HL-60 (cell line): ENCODE measurements around the gene KDM1B.

Source experiments
- DNase-seq, 2 experiments: peaks; one replicate each; pipeline ENCODE4 v3.0.0-alpha.2; 2010 to 2020; ENCODE audit warnings: low read depth in 1 of 2, low spot score in 1 of 2
- H3K27ac ChIP-seq: fragments of 250-450 bp; sonication (Bioruptor Pico); replicated peaks from 2 replicates; pipeline ENCODE4 v1.5.1; 2020; ENCODE audit warnings: mild to moderate bottlenecking, moderate library complexity
- H3K27me3 ChIP-seq: fragments of 250-450 bp; sonication (Bioruptor Pico); 2 replicates; pipeline ENCODE4 v1.5.1; 2021; ENCODE audit warnings: mild to moderate bottlenecking, moderate library complexity; ENCODE audit not compliant: insufficient read depth, poor library complexity, severe bottlenecking
- H3K4me3 ChIP-seq: replicated peaks from 2 replicates; pipeline ENCODE4 v1.5.1; 2011; ENCODE audit warnings: mild to moderate bottlenecking, control low read depth, low read length; ENCODE audit not compliant: insufficient read depth
- GABPA ChIP-seq: IDR thresholded peaks from 2 replicates; pipeline ENCODE4 v1.6.1; 2012; ENCODE audit warnings: low read depth
- POLR2AphosphoS5 ChIP-seq: IDR thresholded peaks from 2 replicates; pipeline ENCODE4 v1.6.1; 2012; ENCODE audit warnings: low read depth
- REST ChIP-seq: IDR thresholded peaks from 2 replicates; pipeline ENCODE4 v1.6.1; 2012; ENCODE audit warnings: low read depth; ENCODE audit not compliant: insufficient replicate concordance
- SPI1 ChIP-seq: IDR thresholded peaks from 2 replicates; pipeline ENCODE4 v1.6.1; 2012; ENCODE audit warnings: low read depth, mild to moderate bottlenecking, borderline replicate concordance
- TF ChIP-seq, protein P1 (sequence below): IDR thresholded peaks from one replicate; pipeline ENCODE4 v1.5.1; 2011; ENCODE audit warnings: low read length, control low read depth, inconsistent platforms; ENCODE audit not compliant: insufficient read depth

The KDM1B gene

GRCh38 chr6:18138906-18139305 lies 16.3 kb upstream of the KDM1B start:
- Histone ChIP-seq H3K27ac (no peak overlapping the region), H3K27me3 (no peaks in the 10 kb centered on the region), H3K4me3 (no peak overlapping the region)
- no peak for DNase-seq
- no peak for TF ChIP-seq REST
- TF ChIP-seq POLR2AphosphoS5 = no peak
- TF ChIP-seq, protein P1, sequence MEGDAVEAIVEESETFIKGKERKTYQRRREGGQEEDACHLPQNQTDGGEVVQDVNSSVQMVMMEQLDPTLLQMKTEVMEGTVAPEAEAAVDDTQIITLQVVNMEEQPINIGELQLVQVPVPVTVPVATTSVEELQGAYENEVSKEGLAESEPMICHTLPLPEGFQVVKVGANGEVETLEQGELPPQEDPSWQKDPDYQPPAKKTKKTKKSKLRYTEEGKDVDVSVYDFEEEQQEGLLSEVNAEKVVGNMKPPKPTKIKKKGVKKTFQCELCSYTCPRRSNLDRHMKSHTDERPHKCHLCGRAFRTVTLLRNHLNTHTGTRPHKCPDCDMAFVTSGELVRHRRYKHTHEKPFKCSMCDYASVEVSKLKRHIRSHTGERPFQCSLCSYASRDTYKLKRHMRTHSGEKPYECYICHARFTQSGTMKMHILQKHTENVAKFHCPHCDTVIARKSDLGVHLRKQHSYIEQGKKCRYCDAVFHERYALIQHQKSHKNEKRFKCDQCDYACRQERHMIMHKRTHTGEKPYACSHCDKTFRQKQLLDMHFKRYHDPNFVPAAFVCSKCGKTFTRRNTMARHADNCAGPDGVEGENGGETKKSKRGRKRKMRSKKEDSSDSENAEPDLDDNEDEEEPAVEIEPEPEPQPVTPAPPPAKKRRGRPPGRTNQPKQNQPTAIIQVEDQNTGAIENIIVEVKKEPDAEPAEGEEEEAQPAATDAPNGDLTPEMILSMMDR = no peak
- no peak for TF ChIP-seq SPI1
- no peak for TF ChIP-seq GABPA

DNA sequence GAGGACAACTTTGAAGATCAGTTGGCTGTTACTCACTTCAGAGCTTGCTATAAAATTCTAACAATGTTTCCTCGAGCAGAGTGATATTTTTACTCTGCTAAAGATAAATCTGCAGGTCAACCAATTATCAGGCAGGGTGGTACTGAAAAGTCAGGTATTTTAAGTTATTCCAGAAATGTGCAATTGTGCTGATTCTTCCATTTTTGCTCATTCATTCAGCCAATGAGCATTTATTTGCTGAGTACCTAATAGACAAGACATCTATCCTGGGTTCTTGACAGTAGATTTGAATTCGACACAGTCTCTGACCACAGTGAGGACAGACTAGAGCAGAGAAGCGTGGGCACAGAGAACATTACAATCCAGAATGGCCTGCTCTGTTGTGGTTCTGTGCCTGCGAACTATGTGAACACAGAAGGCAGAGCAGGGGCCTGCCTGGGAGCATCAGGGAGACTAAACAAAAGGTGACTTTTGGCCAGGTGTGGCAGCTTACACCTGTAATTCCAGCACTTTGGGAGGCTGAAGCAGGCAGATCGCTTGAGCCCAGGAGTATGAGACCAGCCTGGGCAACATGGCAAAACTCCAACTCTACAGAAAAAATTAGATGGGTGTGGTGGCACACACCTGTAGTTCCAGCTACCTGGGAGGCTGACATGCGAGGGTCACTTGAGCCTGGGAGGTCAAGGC lies 15.1 kb upstream of the KDM1B start:
- TF ChIP-seq POLR2AphosphoS5 (no peak), SPI1 (no peak), REST (no peak), GABPA (no peak)
- TF ChIP-seq, protein P1 = no peak
- no peak for DNase-seq
- H3K27ac ChIP-seq = no peak overlapping the region

DNA sequence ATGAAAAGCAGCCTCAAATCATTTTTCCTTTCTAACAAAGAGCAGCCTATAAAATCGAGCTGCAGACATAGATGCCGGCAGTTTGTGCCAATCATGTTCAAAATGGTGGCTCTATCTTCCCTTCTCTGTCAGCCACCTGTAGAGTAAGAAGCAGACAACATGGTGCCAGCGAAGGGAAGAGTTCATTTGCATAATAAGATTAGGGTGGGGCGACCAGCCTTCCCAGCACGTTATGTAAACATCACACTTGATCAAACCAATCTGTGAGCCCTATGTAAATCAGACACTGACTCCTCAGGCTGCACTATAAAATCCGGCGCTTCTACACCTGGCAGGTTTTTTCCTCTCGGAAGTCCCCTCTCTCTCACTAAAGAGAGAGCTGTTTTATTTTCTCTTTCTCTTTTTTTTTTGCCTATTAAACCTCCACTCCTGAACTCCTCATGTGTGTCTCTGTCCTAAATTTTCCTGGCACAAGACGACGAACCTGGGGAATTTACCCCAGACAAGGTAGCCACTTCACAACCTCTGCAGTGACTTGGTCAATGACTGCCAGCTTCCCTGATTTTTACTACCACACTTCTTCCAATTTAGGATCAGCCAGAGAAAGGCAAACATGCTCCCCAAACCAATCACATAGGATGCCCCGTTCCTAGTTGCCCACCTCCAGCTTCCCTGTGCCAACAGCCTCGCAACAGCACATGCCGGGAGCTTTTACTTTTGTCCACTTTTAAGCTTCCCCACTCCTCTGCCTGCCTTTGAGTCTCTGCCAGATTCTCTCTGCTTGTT lies 13.2 kb upstream of the KDM1B start:
- H3K27ac ChIP-seq = no peak overlapping the region
- H3K4me3 ChIP-seq = no peak overlapping the region
- TF ChIP-seq POLR2AphosphoS5 (no peak), REST (no peak), SPI1 (no peak), GABPA (no peak)
- TF ChIP-seq, protein P1 = no peak
- no peak for DNase-seq
- no peaks in the 10 kb centered on the region for H3K27me3 ChIP-seq

More for the DNA sequence above, 15.1 kb upstream of the KDM1B start:
- Histone ChIP-seq H3K27me3 (no peaks in the 10 kb centered on the region), H3K4me3 (no peak overlapping the region)
